Hypothalamus (tissue), 51 donors: ENCODE measurements around the gene CROCC2.

Experiments used
- DNase-seq, 51 donors: peaks; one replicate each; lab custom pipeline; 2025; lab: John Stamatoyannopoulos, UW

Gene CROCC2

GRCh38 chr2:240904216-240905175 lies 1.6 kb upstream of the CROCC2 start:
- no peak for DNase-seq

- DNase-seq = no peak
Measured at GRCh38 chr2:240905176-240905781, 857 bp upstream of the CROCC2 start.

GRCh38 chr2:240906911-240907590 lies 915 bp downstream of the CROCC2 start:
- DNase-seq = no peak

- no peak for DNase-seq
Measured at GRCh38 chr2:240909216-240909974, 3.3 kb downstream of the CROCC2 start.

- no peak for DNase-seq
Measured at GRCh38 chr2:240911641-240912265, 5.6 kb downstream of the CROCC2 start.

GRCh38 chr2:240912878-240913809 lies 7.0 kb downstream of the CROCC2 start:
- no peak for DNase-seq

GRCh38 chr2:240913810-240914644 lies 7.9 kb downstream of the CROCC2 start:
- DNase-seq = peak in 37 of 51 donors; percentile 9 to 78 (median 49)

GRCh38 chr2:240914645-240915525 lies 8.7 kb downstream of the CROCC2 start:
- DNase-seq = no peak

- DNase-seq = no peak
Measured at GRCh38 chr2:240915526-240916341, 9.6 kb downstream of the CROCC2 start.

GRCh38 chr2:240916571-240917008 lies 10.5 kb downstream of the CROCC2 start:
- DNase-seq = peak in 1 of 51 donors; percentile 27

GRCh38 chr2:240917009-240917683 lies 11.0 kb downstream of the CROCC2 start:
- DNase-seq = no peak

GRCh38 chr2:240917684-240918257 lies 11.6 kb downstream of the CROCC2 start:
- DNase-seq = no peak

- DNase-seq = no peak
Measured at GRCh38 chr2:240918258-240919091, 12.3 kb downstream of the CROCC2 start.

- no peak for DNase-seq
Measured at GRCh38 chr2:240919161-240919781, 13.1 kb downstream of the CROCC2 start.
